H7 (cell line): ENCODE measurements around the gene TP53BP1. TPM values are rescaled to one million over a fixed set of nuclear protein-coding genes. Genes with fewer than 3 reads are reported as not detected.
"Not testable (repeated sequence)": the region's sequence is repeated elsewhere in the genome, so short reads cannot be mapped to it uniquely, and the experiment has no call there.

ENCODE experiments used
- DNase-seq: peaks from one replicate; pipeline ENCODE4 v3.0.0; 2012
- H3K27me3 ChIP-seq: 2 replicates; pipeline ENCODE4 v1.6.0; 2011; ENCODE audit warnings: mild to moderate bottlenecking, low read length; ENCODE audit not compliant: control insufficient read depth, insufficient read depth
- H3K36me3 ChIP-seq: replicated peaks from 2 replicates; pipeline ENCODE4 v1.5.1; 2011; ENCODE audit warnings: low read length; ENCODE audit not compliant: control insufficient read depth, insufficient read depth
- H3K4me3 ChIP-seq: 2 replicates; pipeline ENCODE4 v1.5.1; 2011; ENCODE audit warnings: low read depth, mild to moderate bottlenecking, control low read depth, low read length, moderate library complexity; ENCODE audit not compliant: insufficient read depth
- total RNA-seq: library from RNA; depleted of rRNA; stranded (reverse); fragments of >200 nt; shearing (Covaris generic); gene quantifications from 2 replicates; pipeline ENCODE4 v1.2.3, GENCODE V29; 2014; rRNA removed

Gene TP53BP1
- total RNA-seq, 1 experiment from 2014 or later, result 36.6 TPM

- peaks cover 12% of the 10 kb centered on the region for H3K36me3 ChIP-seq
- H3K4me3 ChIP-seq, DNase-seq, H3K27me3 ChIP-seq: not testable (repeated sequence)
These were observed 99.4 kb downstream of the TP53BP1 start for GRCh38 chr15:43393592-43393991.

GRCh38 chr15:43390723-43391122 is 102.2 kb downstream of the TP53BP1 start:
- H3K4me3 ChIP-seq, result no peak overlapping the region
- no peak for DNase-seq
- H3K27me3 ChIP-seq, result no peaks in the 10 kb centered on the region

GRCh38 chr15:43383070-43383469 is 109.9 kb downstream of the TP53BP1 start:
- Histone ChIP-seq H3K36me3 (peaks cover 5% of the 10 kb centered on the region), H3K4me3 (no peak overlapping the region), H3K27me3 (no peaks in the 10 kb centered on the region)
- no peak for DNase-seq

More at GRCh38 chr15:43390723-43391122, 102.2 kb downstream of the TP53BP1 start:
- peaks cover 3% of the 10 kb centered on the region for H3K36me3 ChIP-seq

GRCh38 chr15:43382310-43382709 is 110.6 kb downstream of the TP53BP1 start:
- Histone ChIP-seq H3K27me3 (no peaks in the 10 kb centered on the region), H3K36me3 (peaks cover 5% of the 10 kb centered on the region), H3K4me3 (no peak overlapping the region)
- DNase-seq, result no peak

- no peak for DNase-seq
- Histone ChIP-seq H3K36me3 (peaks cover 5% of the 10 kb centered on the region), H3K27me3 (no peaks in the 10 kb centered on the region)
These were observed 114.4 kb downstream of the TP53BP1 start for GRCh38 chr15:43378601-43379000.

GRCh38 chr15:43376017-43376705 is 116.8 kb downstream of the TP53BP1 start:
- peak; percentile 69 for DNase-seq
- Histone ChIP-seq H3K4me3 (no peak overlapping the region), H3K27me3 (no peaks in the 10 kb centered on the region), H3K36me3 (peaks cover 4% of the 10 kb centered on the region)

More at GRCh38 chr15:43378601-43379000, 114.4 kb downstream of the TP53BP1 start:
- no peak overlapping the region for H3K4me3 ChIP-seq

- peak; percentile 99 for DNase-seq
- peaks cover 12% of the 10 kb centered on the region for H3K36me3 ChIP-seq
- no peaks in the 10 kb centered on the region for H3K27me3 ChIP-seq
- H3K4me3 ChIP-seq, result peak within 1 kb of the TSS; percentile 97
These were observed 121.7 kb downstream of the TP53BP1 start, which contains the start of the genes TUBGCP4 and ZSCAN29 for GRCh38 chr15:43370975-43371974. Gene TUBGCP4 (plus strand): TSS chr15:43371101. CDS start chr15:43371355, 254 bp downstream. Gene ZSCAN29 (minus strand): TSS chr15:43371043. CDS start chr15:43369913, 1,130 bp downstream.

- H3K27me3 ChIP-seq, result no peaks in the 10 kb centered on the region
- peak overlapping the region; percentile 97 for H3K4me3 ChIP-seq
- DNase-seq, result peak; percentile 73
- peaks cover 15% of the 10 kb centered on the region for H3K36me3 ChIP-seq
These were observed 122.5 kb downstream of the TP53BP1 start for GRCh38 chr15:43370310-43370974.

GRCh38 chr15:43361313-43361903 is 131.5 kb downstream of the TP53BP1 start:
- H3K36me3 ChIP-seq, result peaks cover 38% of the 10 kb centered on the region

GRCh38 chr15:43360821-43361220 is 132.1 kb downstream of the TP53BP1 start:
- no peak for DNase-seq
- H3K36me3 ChIP-seq, result peaks cover 33% of the 10 kb centered on the region
- no peak overlapping the region for H3K4me3 ChIP-seq
- H3K27me3 ChIP-seq, result no peaks in the 10 kb centered on the region

More at GRCh38 chr15:43361313-43361903, 131.5 kb downstream of the TP53BP1 start:
- Histone ChIP-seq H3K4me3 (no peak overlapping the region), H3K27me3 (no peaks in the 10 kb centered on the region)
- DNase-seq, result no peak

Other genes with a start within 250 kb of the TP53BP1 start
- not detected in 2 replicates for gene TGM5, start 226.2 kb downstream of the TP53BP1 start, total RNA-seq
- gene TGM7, start 190.9 kb downstream of the TP53BP1 start, total RNA-seq, result not detected in 2 replicates
- gene LCMT2, start 162.6 kb downstream of the TP53BP1 start, total RNA-seq, result 5.8 and 10.3 TPM in 2 replicates
- 34.5 and 38.0 TPM in 2 replicates for gene ZSCAN29, start 122.1 kb downstream of the TP53BP1 start, total RNA-seq
- 15.5 and 19.1 TPM in 2 replicates for gene TUBGCP4, start 122.1 kb downstream of the TP53BP1 start, total RNA-seq
- gene MAP1A, start 24.5 kb upstream of the TP53BP1 start, total RNA-seq, result 0.67 and 1.8 TPM in 2 replicates
- 10.5 and 11.7 TPM in 2 replicates for gene PPIP5K1, start 97.1 kb upstream of the TP53BP1 start, total RNA-seq
- gene CKMT1B, start 100.9 kb upstream of the TP53BP1 start, total RNA-seq, result 18.4 and 24.2 TPM in 2 replicates
- gene STRC, start 125.6 kb upstream of the TP53BP1 start, total RNA-seq, result 0.03 and 0.55 TPM in 2 replicates
- 0.41 and 0.94 TPM in 2 replicates for gene CATSPER2, start 155.7 kb upstream of the TP53BP1 start, total RNA-seq
- 14.9 and 26.1 TPM in 2 replicates for gene CKMT1A, start 200.7 kb upstream of the TP53BP1 start, total RNA-seq